K562 (cell line): ENCODE results near the gene RAD50. TPM values are rescaled to one million over a fixed set of nuclear protein-coding genes. Genes with fewer than 3 reads are reported as not detected.

Experiments
- ADNP ChIP-seq: fragments of 200-800 bp; sonication (Bioruptor generic); IDR thresholded peaks from 2 replicates; pipeline ENCODE4 v1.6.1; 2016; ENCODE audit warnings: missing genetic modification characterization, missing compliant biosample characterization
- CREB3L1 ChIP-seq: fragments of 450-650 bp; IDR thresholded peaks from 2 replicates; pipeline ENCODE4 v1.6.1; 2014; ENCODE audit warnings: low read depth, mild to moderate bottlenecking, moderate library complexity, borderline replicate concordance
- HCFC1 ChIP-seq: IDR thresholded peaks from 2 replicates; pipeline ENCODE4 v1.6.1; 2012; ENCODE audit warnings: low read depth, low read length, improper control_type of control experiment
- NCOA6 ChIP-seq: fragments of 450-650 bp; IDR thresholded peaks from 2 replicates; pipeline ENCODE4 v1.6.1; 2017; ENCODE audit warnings: mild to moderate bottlenecking
- POLR2AphosphoS2 ChIP-seq: IDR thresholded peaks from 2 replicates; pipeline ENCODE4 v1.6.1; 2012; ENCODE audit warnings: low read length, improper control_type of control experiment
- PREB ChIP-seq: sonication (generic); formaldehyde crosslinking; IDR thresholded peaks from 2 replicates; pipeline ENCODE4 v1.8.1; 2023; ENCODE audit warnings: mild to moderate bottlenecking, missing genetic modification reagents
- RBM17 ChIP-seq: fragments of 200-400 bp; formaldehyde crosslinking; IDR thresholded peaks from 2 replicates; pipeline ENCODE4 v1.6.1; 2017; ENCODE audit warnings: low read depth, mild to moderate bottlenecking, low read length, borderline replicate concordance
- SFPQ ChIP-seq: fragments of 200-400 bp; formaldehyde crosslinking; IDR thresholded peaks from 2 replicates; pipeline ENCODE4 v1.6.1; 2017; ENCODE audit warnings: mild to moderate bottlenecking, low read depth, low read length, moderate library complexity
- SRF ChIP-seq, 2 experiments: fragments of 250-450, 450-650 bp in 1 of 2; sonication (Bioruptor Pico) in 1 of 2; sonication (generic) in 1 of 2; formaldehyde crosslinking; IDR thresholded peaks; 2 replicates each; pipeline versions ENCODE4 v1.5.0 to v1.5.1; 2020 to 2022; ENCODE audit warnings: mild to moderate bottlenecking in 1 of 2, missing genetic modification reagents in 1 of 2
- STAG1 ChIP-seq: sonication (generic); formaldehyde crosslinking; IDR thresholded peaks from 2 replicates; pipeline ENCODE4 v1.5.0; 2020; ENCODE audit warnings: missing genetic modification reagents, borderline replicate concordance
- TFE3 ChIP-seq: fragments of 450-650 bp; formaldehyde crosslinking; IDR thresholded peaks from 2 replicates; pipeline ENCODE4 v1.4.0; 2020; ENCODE audit warnings: mild to moderate bottlenecking, mixed read lengths
- TSHZ1 ChIP-seq: fragments of 250-450 bp; sonication (Bioruptor Pico); IDR thresholded peaks from 2 replicates; pipeline ENCODE4 v1.4.0; 2020; ENCODE audit warnings: mild to moderate bottlenecking, moderate library complexity
- ZBTB26 ChIP-seq: fragments of 450-650 bp; formaldehyde crosslinking; IDR thresholded peaks from 2 replicates; pipeline ENCODE4 v1.4.0; 2022; ENCODE audit warnings: missing genetic modification characterization
- ZNF124 ChIP-seq: sonication (generic); formaldehyde crosslinking; IDR thresholded peaks from 2 replicates; pipeline ENCODE4 v1.8.1; 2022; ENCODE audit warnings: missing genetic modification reagents
- ZNF197 ChIP-seq: fragments of 200-800 bp; sonication (Bioruptor generic); IDR thresholded peaks from 2 replicates; pipeline ENCODE4 v1.6.1; 2016; ENCODE audit warnings: low read depth, missing genetic modification characterization, missing compliant biosample characterization
- polyA plus RNA-seq, 8 experiments: library from polyadenylated mRNA; depleted of rRNA in 4 of 8; stranded (reverse) in 5 of 8; unstranded in 3 of 8; fragments of >200 nt; fragmentation: Nextera tagmentation in 2 of 8; fragmentation: Illumina TruSeq in 1 of 8; extraction: Ambion mirVana in 2 of 8; extraction: Trizol in 1 of 8; gene quantifications; 2 replicates each; pipeline versions ENCODE4 v1.2.1 to v1.2.3, GENCODE V29; 2011 to 2014; ENCODE audit warnings: inconsistent platforms in 1 of 8, missing spikeins in 1 of 8
- total RNA-seq, 7 experiments: library from RNA; depleted of rRNA in 6 of 7; stranded (reverse); fragments of >200 nt in 6 of 7; fragmentation: Illumina TruSeq in 2 of 7; extraction: Trizol in 2 of 7; gene quantifications; 2 replicates each; pipeline versions ENCODE4 v1.2.1 to v1.2.3, GENCODE V29; 2011 to 2021; ENCODE audit warnings: low replicate concordance in 1 of 7

RAD50 gene
- total and polyA plus RNA-seq, 9 of the 15 experiments (the other 6 are each of a cell fraction or from before 2014, with no cell fraction given), result 15.3 to 74.2 (median 44.1) TPM

- TF ChIP-seq RBM17, result no peak
- TF ChIP-seq POLR2AphosphoS2, result no peak
- no peak for TF ChIP-seq ADNP
- TF ChIP-seq ZNF197 (CRISPR knock-in tag), result no peak
- TF ChIP-seq SRF (CRISPR knock-in tag; IDR thresholded peaks at IDR 0.05), result no peak
- TF ChIP-seq ZNF124 (CRISPR knock-in tag), result no peak
- no peak for TF ChIP-seq NCOA6
- TF ChIP-seq CREB3L1, result no peak
- TF ChIP-seq TSHZ1 (CRISPR knock-in tag), result no peak
- no peak for TF ChIP-seq TFE3 (CRISPR knock-in tag)
- TF ChIP-seq STAG1 (CRISPR knock-in tag), result no peak
- TF ChIP-seq SFPQ, result no peak
- no peak for TF ChIP-seq ZBTB26
- TF ChIP-seq HCFC1, result no peak
- TF ChIP-seq PREB (CRISPR knock-in tag), result no peak
Observed at GRCh38 chr5:132559383-132560060, 2.7 kb downstream of the RAD50 start (continued).
